A549 treated with AZD9567 at 1 μM for 4 hours (cell line): ENCODE measurements around the gene LAMTOR4. TPM values are rescaled to one million over a fixed set of nuclear protein-coding genes. Genes with fewer than 3 reads are reported as not detected.

ENCODE experiments used
- total RNA-seq: library from RNA; stranded (reverse); fragments of 200-300 nt; extraction: Qiagen RNA extraction; gene quantifications from 5 replicates; pipeline ENCODE4 v1.2.3, GENCODE V29; 2022; ENCODE audit not compliant: insufficient read depth

LAMTOR4 gene
- 165 to 192 TPM (median 185 TPM) in 5 replicates for total RNA-seq

DNA sequence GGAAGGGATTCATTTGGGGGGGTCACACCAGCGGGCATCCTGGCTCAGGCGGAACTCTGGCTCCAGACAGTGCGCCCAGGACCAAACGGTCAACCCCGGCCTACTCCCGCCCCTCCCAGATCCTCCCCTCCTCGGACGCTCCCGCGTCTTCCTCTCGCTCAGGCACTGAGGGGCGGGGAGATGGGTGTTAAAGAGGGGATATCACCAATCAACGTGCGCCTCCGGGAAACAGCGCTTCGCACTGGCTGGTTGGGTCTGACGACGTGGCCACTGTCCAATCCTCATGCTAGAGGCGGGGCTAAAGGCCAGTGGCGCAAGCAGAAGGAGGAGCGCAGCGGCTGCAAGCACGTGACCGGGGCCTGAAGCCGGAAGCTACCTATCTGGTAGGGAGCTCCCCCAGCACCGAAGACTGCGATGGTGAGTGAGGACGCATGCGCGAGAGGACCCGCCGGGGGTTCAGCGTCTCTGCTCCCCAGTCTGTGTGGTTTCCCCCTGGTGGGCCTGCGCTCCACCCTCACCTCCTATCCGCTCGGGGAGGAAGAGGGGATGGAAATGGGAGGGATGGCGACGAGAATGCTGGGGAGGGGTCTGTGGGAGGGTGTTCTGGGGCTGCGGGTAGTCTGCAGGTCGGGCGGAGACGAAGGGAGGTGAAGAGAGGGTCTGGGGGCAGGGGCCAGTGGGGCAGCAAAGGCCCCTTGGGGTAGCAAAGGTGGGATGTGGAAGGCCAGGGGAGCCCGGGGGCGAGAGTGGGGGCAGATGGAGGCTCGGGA lies at the start of gene LAMTOR4:
LAMTOR4 (plus strand) TSS at position 360 of the 770 bp plus-strand sequence; CDS start at position 415, 55 bp downstream.

DNA sequence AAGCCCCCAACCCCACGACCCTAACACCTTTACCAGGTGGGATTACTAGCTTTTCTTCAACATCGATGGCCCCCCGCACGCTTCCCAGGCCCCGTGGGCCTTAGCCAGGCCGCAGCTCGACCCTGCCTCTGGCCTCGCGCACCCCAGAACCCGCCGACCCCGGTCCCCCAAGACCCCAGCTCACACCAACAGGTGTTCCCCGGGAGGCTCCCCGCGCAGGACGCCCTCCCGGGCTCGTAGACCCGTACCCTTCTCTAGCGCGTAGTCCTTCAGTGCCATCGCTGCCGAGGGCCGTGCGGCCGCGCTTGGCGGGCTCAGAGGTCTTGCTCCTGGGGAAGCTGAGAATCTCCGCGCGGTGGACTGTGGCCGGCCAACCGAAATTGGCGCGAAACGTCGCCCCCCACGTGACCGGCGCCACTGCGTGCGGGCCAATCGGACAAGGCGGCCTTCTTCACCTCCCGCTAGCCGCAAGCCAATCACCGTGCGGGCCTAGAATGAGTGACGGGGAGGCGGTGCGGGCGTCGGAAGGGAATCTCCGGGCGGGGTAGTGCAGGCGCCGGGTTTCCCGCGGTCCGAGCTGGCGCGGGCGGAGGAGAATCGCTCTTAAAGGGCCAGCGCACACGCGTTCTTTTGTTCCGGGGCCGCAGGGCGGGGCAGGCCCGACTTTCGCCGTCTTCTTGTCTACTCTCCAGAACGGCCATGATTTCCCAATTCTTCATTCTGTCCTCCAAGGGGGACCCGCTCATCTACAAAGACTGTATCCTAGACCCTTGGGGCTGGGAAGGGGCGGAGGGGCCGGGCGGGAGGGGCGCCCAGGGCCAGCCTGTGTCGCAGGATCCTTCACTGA lies 47.5 kb upstream of the LAMTOR4 start, which contains the start of the genes AP4M1 and MCM7:
AP4M1 (plus strand) TSS at position 628 of the 847 bp plus-strand sequence; CDS start at position 700, 72 bp downstream.
MCM7 (minus strand) TSS at position 382 of the 847 bp plus-strand sequence; CDS start at position 279, 103 bp downstream.

DNA sequence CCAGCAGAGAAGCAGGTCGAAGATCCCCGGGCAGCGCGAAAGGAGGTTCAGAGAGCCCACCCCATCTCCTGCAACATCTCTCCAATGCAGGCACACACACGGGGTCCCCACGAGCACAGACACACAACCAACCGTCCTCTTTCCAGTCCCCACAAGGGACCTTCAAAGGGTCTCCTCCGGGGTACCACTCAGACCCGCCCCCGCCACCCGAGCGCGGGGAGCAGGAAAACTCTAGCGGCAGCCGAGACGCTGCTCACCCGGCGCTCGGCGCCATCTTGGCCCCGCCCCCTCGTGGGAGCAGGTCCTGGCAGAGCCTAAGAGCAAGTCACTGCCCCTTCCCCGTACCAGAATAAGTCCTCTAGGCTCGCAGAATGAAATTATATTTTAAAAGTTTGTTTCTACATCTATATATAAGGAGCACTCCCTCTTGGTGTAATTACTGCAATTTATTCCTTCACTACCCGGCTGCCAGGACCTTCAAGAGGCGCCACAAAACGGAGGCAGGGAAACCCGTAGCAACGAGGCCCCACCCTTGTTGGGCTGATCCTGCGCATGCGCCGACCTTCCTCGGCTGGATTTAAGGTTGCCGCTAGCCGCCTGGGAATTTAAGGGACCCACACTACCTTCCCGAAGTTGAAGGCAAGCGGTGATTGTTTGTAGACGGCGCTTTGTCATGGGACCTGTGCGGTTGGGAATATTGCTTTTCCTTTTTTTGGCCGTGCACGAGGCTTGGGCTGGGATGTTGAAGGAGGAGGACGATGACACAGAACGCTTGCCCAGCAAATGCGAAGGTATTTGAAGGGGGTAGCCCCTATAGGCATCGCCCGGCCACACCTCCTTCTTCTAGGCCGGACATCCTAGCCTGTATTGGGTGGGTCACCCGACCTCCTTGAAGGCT lies 29.4 kb upstream of the LAMTOR4 start, which contains the start of the genes CNPY4 and TAF6:
CNPY4 (plus strand) TSS at position 563 of the 898 bp plus-strand sequence; CDS start at position 674, 111 bp downstream.
TAF6 (minus strand) TSS at position 287 of the 898 bp plus-strand sequence. CDS start 5,149 bp downstream, outside the sequence.

DNA sequence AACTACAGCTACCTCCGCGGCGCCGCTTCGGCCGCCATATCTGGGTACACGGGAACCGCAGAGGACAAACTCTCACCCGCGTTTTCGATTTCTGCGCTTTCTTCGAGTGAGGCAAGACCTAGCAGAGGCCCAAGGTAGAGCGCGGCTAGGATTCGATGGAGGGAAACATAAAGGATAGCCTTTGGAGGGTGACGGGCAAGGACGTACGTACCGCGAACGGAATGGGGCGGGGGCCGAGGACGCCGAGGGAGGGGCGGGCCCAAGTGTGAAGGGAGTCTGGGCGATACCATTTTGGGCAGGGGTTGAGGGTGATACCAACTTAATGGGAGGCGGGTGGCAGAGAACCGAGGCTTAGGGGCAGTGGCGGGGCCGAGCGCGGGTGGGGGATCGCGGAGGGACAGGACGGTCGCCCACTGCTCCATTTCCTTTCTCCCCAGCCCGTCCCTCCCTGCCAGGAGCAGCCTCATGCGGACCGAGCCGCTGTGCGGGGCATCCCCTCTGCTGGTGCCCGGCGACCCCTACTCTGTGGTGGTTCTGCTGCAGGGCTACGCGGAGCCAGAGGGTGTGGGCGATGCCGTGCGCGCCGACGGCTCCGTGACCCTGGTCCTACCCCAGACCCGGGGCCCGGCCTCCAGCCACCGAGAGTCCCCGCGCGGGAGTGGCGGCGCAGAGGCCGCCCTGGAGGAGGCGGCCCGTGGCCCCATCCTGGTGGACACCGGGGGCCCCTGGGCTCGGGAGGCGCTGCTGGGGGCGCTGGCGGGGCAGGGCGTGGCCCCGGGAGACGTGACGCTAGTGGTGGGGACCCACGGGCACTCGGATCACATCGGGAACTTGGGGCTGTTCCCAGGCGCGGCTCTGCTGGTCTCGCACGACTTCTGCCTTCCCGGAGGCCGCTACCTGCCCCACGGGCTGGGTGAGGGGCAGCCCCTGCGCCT lies 21.5 kb upstream of the LAMTOR4 start, which contains the start of gene MBLAC1:
MBLAC1 (plus strand) TSS at position 37 of the 935 bp plus-strand sequence; CDS start at position 466, 429 bp downstream.

DNA sequence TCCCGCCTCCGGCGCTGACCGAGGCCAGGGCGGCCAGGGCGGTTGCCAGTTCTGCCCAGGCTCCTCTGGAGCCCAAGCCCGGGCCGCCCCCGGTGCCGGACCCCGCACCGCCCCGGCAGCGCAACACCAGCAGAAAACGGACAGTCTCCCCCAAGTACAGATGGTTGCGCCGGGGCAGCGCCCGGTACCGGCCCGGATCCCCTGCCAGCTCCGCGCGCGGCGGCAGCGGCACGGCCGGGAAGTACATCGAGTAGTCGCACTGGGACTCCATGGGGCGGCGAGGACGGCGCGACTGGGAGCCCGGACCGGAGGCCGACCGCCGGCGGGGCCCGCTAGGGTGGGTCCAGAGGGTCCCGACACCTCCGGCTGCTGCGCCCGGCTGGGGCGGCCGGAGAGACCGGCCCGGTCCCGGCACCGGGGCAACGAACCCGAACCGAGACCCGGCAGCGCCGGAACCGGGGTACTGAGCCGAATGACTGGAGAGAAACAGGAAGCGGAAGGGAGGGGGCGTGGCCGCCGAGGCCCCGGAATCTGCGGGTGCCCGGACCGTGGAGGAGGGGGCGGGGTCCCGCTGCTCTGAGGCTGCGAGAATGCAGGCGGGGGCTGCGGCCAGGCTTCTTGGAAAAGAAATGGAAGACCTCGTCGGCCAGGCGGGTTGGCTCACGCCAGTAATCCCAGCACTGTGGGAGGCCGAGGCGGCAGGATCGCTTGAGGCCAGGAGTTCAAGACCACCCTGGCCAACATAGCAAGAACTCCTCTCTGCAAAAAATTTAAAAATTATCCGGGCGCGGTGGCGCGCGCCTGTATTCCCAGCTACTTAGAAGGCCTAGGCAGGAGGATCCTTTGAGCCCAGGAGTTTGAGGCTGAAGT lies 9.7 kb downstream of the LAMTOR4 start, which contains the start of gene TRAPPC14:
TRAPPC14 (minus strand) TSS at position 495 of the 870 bp plus-strand sequence; CDS start at position 271, 224 bp downstream.

DNA sequence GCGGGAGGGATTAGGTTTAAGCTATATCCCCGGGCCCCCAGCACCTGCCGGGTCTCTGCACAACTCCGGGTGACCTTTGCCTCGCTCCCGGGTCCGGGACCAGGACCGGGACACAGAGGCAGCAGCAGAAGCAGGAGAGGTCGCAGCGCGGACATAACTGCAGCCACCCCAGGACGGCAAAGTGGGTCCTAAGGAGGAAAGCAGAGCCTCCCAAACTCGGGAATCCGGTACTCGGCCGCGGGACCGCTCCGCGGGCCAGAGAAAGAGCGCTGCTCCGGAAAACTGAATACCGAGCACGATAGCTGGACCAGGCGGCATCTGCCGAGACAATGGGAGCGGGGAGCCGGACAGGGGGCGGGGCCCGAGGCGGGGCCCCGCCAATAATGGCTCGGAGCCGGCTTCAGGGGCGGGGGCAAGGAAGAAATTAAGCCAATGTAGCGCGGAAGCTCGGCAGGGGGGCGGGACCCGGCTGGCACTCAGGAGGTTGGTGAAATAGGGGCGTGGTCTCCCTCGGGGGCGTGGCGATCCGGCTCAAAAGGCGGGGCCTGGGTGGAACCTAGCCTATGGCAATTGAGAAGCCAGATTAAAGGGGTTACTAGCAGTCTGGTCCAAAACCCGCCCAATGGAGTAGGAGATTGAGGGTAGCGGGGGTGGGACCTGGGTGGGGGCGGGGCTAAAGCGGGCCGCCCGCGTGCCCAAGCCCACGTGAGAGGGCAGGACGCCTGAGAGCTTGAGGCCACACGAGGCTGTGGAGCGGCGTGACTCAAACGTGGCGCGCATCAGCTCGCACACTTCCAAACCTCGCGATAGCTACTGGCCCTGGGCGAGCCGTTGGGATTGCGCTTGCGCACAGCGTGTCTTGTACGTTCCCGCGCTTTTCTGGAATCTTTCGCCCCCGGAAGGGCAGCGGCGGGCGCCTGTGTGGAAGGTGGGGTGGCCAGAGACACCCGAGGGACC lies 28.6 kb downstream of the LAMTOR4 start, which contains the start of the genes GPC2 and STAG3:
GPC2 (minus strand) TSS at position 337 of the 957 bp plus-strand sequence; CDS start at position 155, 182 bp downstream.
STAG3 (plus strand) TSS at position 874 of the 957 bp plus-strand sequence. CDS start 2,639 bp downstream, outside the sequence.

Other genes with a start within 250 kb of the LAMTOR4 start
- 27.8 to 37.9 TPM (median 28.1 TPM) in 5 replicates for gene TRIM4, start 229.4 kb upstream of the LAMTOR4 start, total RNA-seq
- 0.07 to 0.21 TPM in 2 of 5 replicates, not detected in the others for gene GJC3, start 219.3 kb upstream of the LAMTOR4 start, total RNA-seq
- 0.13 TPM in 1 of 5 replicates, not detected in the others for gene AZGP1, start 172.9 kb upstream of the LAMTOR4 start, total RNA-seq
- gene ZKSCAN1, start 133.3 kb upstream of the LAMTOR4 start, total RNA-seq: 7.8 to 11.5 TPM (median 10.7 TPM) in 5 replicates
- 10.7 to 14.3 TPM (median 11.3 TPM) in 5 replicates for gene ZSCAN21, start 99.1 kb upstream of the LAMTOR4 start, total RNA-seq
- gene ZNF3, start 67.2 kb upstream of the LAMTOR4 start, total RNA-seq: 16.9 to 20.0 TPM (median 19.1 TPM) in 5 replicates
- gene COPS6, start 59.9 kb upstream of the LAMTOR4 start, total RNA-seq: 166 to 186 TPM (median 175 TPM) in 5 replicates
- 219 to 248 TPM (median 243 TPM) in 5 replicates for gene MCM7, start 47.5 kb upstream of the LAMTOR4 start, total RNA-seq
- gene AP4M1, start 47.3 kb upstream of the LAMTOR4 start, total RNA-seq: 12.9 to 15.7 TPM (median 13.6 TPM) in 5 replicates
- 62.7 to 70.1 TPM (median 67.4 TPM) in 5 replicates for gene TAF6, start 29.6 kb upstream of the LAMTOR4 start, total RNA-seq
- gene CNPY4, start 29.3 kb upstream of the LAMTOR4 start, total RNA-seq: 4.6 to 11.7 TPM (median 10.5 TPM) in 5 replicates
- gene MBLAC1, start 22.0 kb upstream of the LAMTOR4 start, total RNA-seq: 2.7 to 3.8 TPM (median 3.4 TPM) in 4 of 5 replicates, not detected in the other
- 12.4 to 16.8 TPM (median 16.1 TPM) in 5 replicates for gene TRAPPC14, start 9.8 kb downstream of the LAMTOR4 start, total RNA-seq
- 0.03 to 0.08 TPM (median 0.06 TPM) in 4 of 5 replicates, not detected in the other for gene GAL3ST4, start 19.7 kb downstream of the LAMTOR4 start, total RNA-seq
- gene GPC2, start 28.5 kb downstream of the LAMTOR4 start, total RNA-seq: 0.75 to 1.4 TPM (median 1.3 TPM) in 4 of 5 replicates, not detected in the other
- 0.18 to 0.28 TPM (median 0.27 TPM) in 4 of 5 replicates, not detected in the other for gene STAG3, start 29.0 kb downstream of the LAMTOR4 start, total RNA-seq
- 0.05 TPM in 1 of 5 replicates, not detected in the others for gene PVRIG, start 71.0 kb downstream of the LAMTOR4 start, total RNA-seq
- gene SPDYE3, start 158.8 kb downstream of the LAMTOR4 start, total RNA-seq: 0.03 TPM in 1 of 5 replicates, not detected in the others
- 14.7 to 39.2 TPM (median 38.3 TPM) in 5 replicates for gene PILRB, start 209.2 kb downstream of the LAMTOR4 start, total RNA-seq
- 5.5 to 7.7 TPM (median 5.7 TPM) in 5 replicates for gene PILRA, start 224.6 kb downstream of the LAMTOR4 start, total RNA-seq